Measurements from ENCODE around the gene TTC28.

The TTC28 gene

DNA sequence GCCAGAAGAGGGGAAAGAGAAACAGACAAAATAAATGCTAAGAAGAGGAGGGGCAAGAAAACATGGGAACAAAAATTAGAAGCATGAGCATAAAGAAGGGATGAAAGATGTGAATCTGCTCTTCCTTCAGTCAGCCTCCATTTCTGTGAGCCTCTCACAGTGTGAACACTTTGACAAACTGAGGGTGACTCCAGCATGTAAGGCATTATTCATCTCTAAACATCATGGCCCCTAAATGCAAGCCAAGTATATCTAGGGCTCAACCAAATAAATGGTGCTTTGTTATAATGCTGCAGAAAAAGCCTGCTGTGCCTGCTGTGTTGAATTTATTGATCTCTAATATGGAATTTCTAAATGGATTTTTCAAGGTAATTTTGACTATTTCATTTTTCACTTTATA is 281.3 kb downstream of the TTC28 start:
- no peak overlapping the region for H3K4me3 ChIP-seq (ENCODE audit: low read depth in 1 of 2, low read length in 2 of 2)
- H3K27ac ChIP-seq (ENCODE audit: low read length): no peak overlapping the region
- no peaks in the 10 kb centered on the region for H3K27me3 ChIP-seq (ENCODE audit: low read depth, low read length)
- H3K4me1 ChIP-seq (ENCODE audit: control insufficient read depth in 1 of 2, insufficient read depth in 2 of 2, low read length in 2 of 2): peaks cover 8 to 16% of the 10 kb centered on the region in 2 donors
- H3K9me3 ChIP-seq (ENCODE audit: control insufficient read depth in 1 of 2, low read length in 2 of 2): no peaks in the 10 kb centered on the region
- no peaks in the 10 kb centered on the region for H3K36me3 ChIP-seq (ENCODE audit: control insufficient read depth in 1 of 2, insufficient read depth in 2 of 2, low read length in 2 of 2)

DNA sequence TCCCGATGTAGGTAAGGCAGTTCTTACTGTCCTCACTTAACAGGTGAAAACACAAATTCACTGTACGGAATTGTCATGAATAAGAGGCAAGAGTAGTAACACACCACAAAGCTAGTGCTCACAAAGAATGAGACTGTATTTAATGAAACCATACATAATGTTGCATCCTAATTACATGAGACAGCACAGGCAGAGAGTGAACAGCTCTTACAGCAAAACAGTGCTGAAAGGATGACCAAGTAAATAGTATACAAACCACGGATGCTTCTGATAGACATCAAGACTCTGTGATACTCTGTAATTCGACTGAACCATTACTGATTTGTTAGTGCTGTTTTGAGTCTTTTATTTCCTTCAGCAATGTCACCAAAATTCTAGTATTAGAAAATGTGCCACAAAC is 282.3 kb downstream of the TTC28 start:
- H3K27ac ChIP-seq (ENCODE audit: low read length): no peak overlapping the region
- H3K4me3 ChIP-seq (ENCODE audit: low read depth in 1 of 2, low read length in 2 of 2): no peak overlapping the region
- H3K27me3 ChIP-seq (ENCODE audit: low read depth, low read length): no peaks in the 10 kb centered on the region
- H3K4me1 ChIP-seq (ENCODE audit: control insufficient read depth in 1 of 2, insufficient read depth in 2 of 2, low read length in 2 of 2): peaks cover 8 to 16% of the 10 kb centered on the region in 2 donors
- H3K9me3 ChIP-seq (ENCODE audit: control insufficient read depth in 1 of 2, low read length in 2 of 2): no peaks in the 10 kb centered on the region
- no peaks in the 10 kb centered on the region for H3K36me3 ChIP-seq (ENCODE audit: control insufficient read depth in 1 of 2, insufficient read depth in 2 of 2, low read length in 2 of 2)

DNA sequence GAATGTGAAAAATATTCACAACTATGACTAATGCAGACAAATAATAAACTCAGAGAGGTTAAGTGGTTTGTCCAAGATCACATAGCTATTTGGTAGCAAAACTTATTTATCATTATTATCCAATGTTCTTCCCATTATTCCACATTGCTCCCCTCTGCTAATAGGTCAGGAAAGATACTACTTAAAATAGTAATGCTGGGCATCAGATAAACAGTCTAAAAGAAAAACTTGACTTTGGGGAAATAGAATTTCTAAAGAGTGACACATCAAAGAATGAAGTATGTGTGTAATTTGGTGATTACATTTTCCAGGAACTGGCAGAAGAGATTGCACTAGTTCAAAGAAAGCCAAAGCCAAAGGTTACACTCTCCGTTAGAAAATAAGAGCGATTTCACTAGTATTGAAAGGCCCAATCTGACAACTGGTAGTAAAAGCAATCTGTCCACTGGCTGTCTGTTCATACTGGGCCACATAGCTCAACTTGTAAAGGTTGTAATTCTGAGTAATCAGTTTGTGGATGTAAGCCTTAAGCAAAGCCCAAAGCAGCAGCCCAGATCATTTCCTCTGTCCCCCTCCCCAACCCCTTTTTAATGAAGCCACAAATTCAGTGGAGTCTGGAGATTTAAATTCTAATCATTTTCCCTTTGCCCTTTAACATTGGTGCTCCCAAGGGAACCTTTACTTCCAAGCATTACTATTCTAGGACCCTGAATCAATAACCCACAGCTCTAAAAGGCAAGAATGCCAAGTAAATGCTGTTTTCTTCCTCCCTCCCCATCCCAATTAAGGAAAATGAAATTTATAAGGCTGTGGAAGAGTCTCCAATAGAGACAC is 283.5 kb downstream of the TTC28 start:
- peaks cover 8 to 16% of the 10 kb centered on the region in 2 donors for H3K4me1 ChIP-seq (ENCODE audit: control insufficient read depth in 1 of 2, insufficient read depth in 2 of 2, low read length in 2 of 2)
- no peaks in the 10 kb centered on the region for H3K27me3 ChIP-seq (ENCODE audit: low read depth, low read length)
- no peaks in the 10 kb centered on the region for H3K9me3 ChIP-seq (ENCODE audit: control insufficient read depth in 1 of 2, low read length in 2 of 2)
- no peak overlapping the region for H3K4me3 ChIP-seq (ENCODE audit: low read depth in 1 of 2, low read length in 2 of 2)
- no peak overlapping the region for H3K27ac ChIP-seq (ENCODE audit: low read length)
- no peaks in the 10 kb centered on the region for H3K36me3 ChIP-seq (ENCODE audit: control insufficient read depth in 1 of 2, insufficient read depth in 2 of 2, low read length in 2 of 2)

DNA sequence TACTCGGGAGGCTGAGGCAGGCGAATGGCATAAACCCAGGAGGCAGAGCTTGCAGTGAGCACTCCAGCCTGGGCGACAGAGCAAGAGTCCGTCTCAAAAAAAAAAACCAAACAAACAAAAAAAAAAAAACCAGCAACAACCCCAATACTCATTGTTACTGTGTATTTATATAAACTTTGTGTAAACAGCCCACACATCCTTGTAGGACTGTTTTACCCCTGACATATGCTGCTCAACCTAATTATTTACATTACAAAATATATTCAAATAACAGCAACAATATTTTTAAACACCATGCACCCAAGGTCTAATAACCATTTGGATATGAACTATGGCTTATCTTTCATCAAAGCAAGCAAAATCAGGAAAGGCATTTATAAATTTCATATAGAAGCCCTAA is 284.1 kb downstream of the TTC28 start:
- no peak overlapping the region for H3K27ac ChIP-seq (ENCODE audit: low read length)
- peaks cover 8 to 16% of the 10 kb centered on the region in 2 donors for H3K4me1 ChIP-seq (ENCODE audit: control insufficient read depth in 1 of 2, insufficient read depth in 2 of 2, low read length in 2 of 2)
- H3K4me3 ChIP-seq (ENCODE audit: low read depth in 1 of 2, low read length in 2 of 2): no peak overlapping the region
- H3K9me3 ChIP-seq (ENCODE audit: control insufficient read depth in 1 of 2, low read length in 2 of 2): no peaks in the 10 kb centered on the region
- H3K36me3 ChIP-seq (ENCODE audit: control insufficient read depth in 1 of 2, insufficient read depth in 2 of 2, low read length in 2 of 2): no peaks in the 10 kb centered on the region
- H3K27me3 ChIP-seq (ENCODE audit: low read depth, low read length): no peaks in the 10 kb centered on the region

- no peak overlapping the region for H3K27ac ChIP-seq (ENCODE audit: low read length)
- no peak overlapping the region for H3K4me3 ChIP-seq (ENCODE audit: low read depth in 1 of 2, low read length in 2 of 2)
- H3K4me1 ChIP-seq (ENCODE audit: control insufficient read depth in 1 of 2, insufficient read depth in 2 of 2, low read length in 2 of 2): peaks cover 8 to 16% of the 10 kb centered on the region in 2 donors
- H3K27me3 ChIP-seq (ENCODE audit: low read depth, low read length): no peaks in the 10 kb centered on the region
- H3K36me3 ChIP-seq (ENCODE audit: control insufficient read depth in 1 of 2, insufficient read depth in 2 of 2, low read length in 2 of 2): no peaks in the 10 kb centered on the region
- no peaks in the 10 kb centered on the region for H3K9me3 ChIP-seq (ENCODE audit: control insufficient read depth in 1 of 2, low read length in 2 of 2)
These were observed 285.0 kb downstream of the TTC28 start for GRCh38 chr22:28394513-28395110.

- no peak overlapping the region for H3K27ac ChIP-seq (ENCODE audit: low read length)
- no peaks in the 10 kb centered on the region for H3K9me3 ChIP-seq (ENCODE audit: control insufficient read depth in 1 of 2, low read length in 2 of 2)
- no peaks in the 10 kb centered on the region for H3K36me3 ChIP-seq (ENCODE audit: control insufficient read depth in 1 of 2, insufficient read depth in 2 of 2, low read length in 2 of 2)
- peaks cover 0 to 8% of the 10 kb centered on the region in 2 donors for H3K4me1 ChIP-seq (ENCODE audit: control insufficient read depth in 1 of 2, insufficient read depth in 2 of 2, low read length in 2 of 2)
- H3K27me3 ChIP-seq (ENCODE audit: low read depth, low read length): no peaks in the 10 kb centered on the region
- H3K4me3 ChIP-seq (ENCODE audit: low read depth in 1 of 2, low read length in 2 of 2): no peak overlapping the region
These were observed 298.0 kb downstream of the TTC28 start for GRCh38 chr22:28381429-28382167.

- no peaks in the 10 kb centered on the region for H3K27me3 ChIP-seq (ENCODE audit: low read depth, low read length)
- no peak overlapping the region for H3K4me3 ChIP-seq (ENCODE audit: low read depth in 1 of 2, low read length in 2 of 2)
- no peak overlapping the region for H3K27ac ChIP-seq (ENCODE audit: low read length)
- peaks cover 0 to 8% of the 10 kb centered on the region in 2 donors for H3K4me1 ChIP-seq (ENCODE audit: control insufficient read depth in 1 of 2, insufficient read depth in 2 of 2, low read length in 2 of 2)
- no peaks in the 10 kb centered on the region for H3K36me3 ChIP-seq (ENCODE audit: control insufficient read depth in 1 of 2, insufficient read depth in 2 of 2, low read length in 2 of 2)
- no peaks in the 10 kb centered on the region for H3K9me3 ChIP-seq (ENCODE audit: control insufficient read depth in 1 of 2, low read length in 2 of 2)
These were observed 299.7 kb downstream of the TTC28 start for GRCh38 chr22:28379951-28380350.

- no peak overlapping the region for H3K4me3 ChIP-seq (ENCODE audit: low read depth in 1 of 2, low read length in 2 of 2)
- no peaks in the 10 kb centered on the region for H3K9me3 ChIP-seq (ENCODE audit: control insufficient read depth in 1 of 2, low read length in 2 of 2)
- H3K27me3 ChIP-seq (ENCODE audit: low read depth, low read length): no peaks in the 10 kb centered on the region
- no peaks in the 10 kb centered on the region for H3K36me3 ChIP-seq (ENCODE audit: control insufficient read depth in 1 of 2, insufficient read depth in 2 of 2, low read length in 2 of 2)
- H3K27ac ChIP-seq (ENCODE audit: low read length): no peak overlapping the region
- peaks cover 0 to 8% of the 10 kb centered on the region in 2 donors for H3K4me1 ChIP-seq (ENCODE audit: control insufficient read depth in 1 of 2, insufficient read depth in 2 of 2, low read length in 2 of 2)
These were observed 300.4 kb downstream of the TTC28 start for GRCh38 chr22:28379075-28379779.

DNA sequence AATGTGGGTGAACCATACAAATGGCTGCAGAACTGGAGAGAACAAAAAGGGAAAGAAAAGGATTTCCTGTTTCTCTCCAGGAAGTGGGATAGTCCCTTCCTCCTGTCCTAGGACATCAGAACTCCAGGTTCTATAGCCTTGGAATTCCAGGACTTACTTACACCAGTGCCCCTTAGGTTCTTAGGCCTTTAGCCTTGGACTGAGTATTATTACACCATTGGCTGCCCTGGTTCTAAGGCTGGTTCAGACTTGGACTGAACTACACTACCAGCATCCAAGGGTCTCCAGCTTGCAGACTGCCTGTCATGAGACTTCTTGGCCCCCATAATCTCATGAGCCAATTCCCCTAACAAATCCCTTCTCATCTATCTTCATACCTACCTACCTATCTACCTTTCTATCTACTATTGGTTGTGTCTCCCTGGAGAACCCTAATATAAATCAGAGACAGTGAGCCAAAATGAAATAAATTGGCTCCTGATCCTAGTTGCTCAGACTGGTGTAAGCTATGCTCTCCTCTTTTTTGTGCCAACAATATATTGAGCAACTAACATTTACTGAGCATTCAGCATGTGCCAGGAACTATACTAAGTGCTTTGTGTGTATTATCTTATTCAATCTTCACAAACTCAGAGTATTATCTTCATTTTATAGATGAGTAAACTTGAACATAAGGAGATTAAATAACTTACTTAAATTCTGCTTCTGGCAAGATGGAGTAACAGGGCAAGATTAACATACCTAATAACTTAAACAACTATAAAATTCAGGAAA is 303.7 kb downstream of the TTC28 start:
- Histone ChIP-seq H3K4me3 (ENCODE audit: low read depth in 1 of 2, low read length in 2 of 2) (no peak overlapping the region), H3K27ac (ENCODE audit: low read length) (no peak overlapping the region), H3K9me3 (ENCODE audit: control insufficient read depth in 1 of 2, low read length in 2 of 2) (no peaks in the 10 kb centered on the region), H3K27me3 (ENCODE audit: low read depth, low read length) (no peaks in the 10 kb centered on the region), H3K36me3 (ENCODE audit: control insufficient read depth in 1 of 2, insufficient read depth in 2 of 2, low read length in 2 of 2) (no peaks in the 10 kb centered on the region), H3K4me1 (ENCODE audit: control insufficient read depth in 1 of 2, insufficient read depth in 2 of 2, low read length in 2 of 2) (peaks cover 0 to 7% of the 10 kb centered on the region in 2 donors)

- Histone ChIP-seq H3K4me3 (ENCODE audit: low read depth in 1 of 2, low read length in 2 of 2) (no peak overlapping the region), H3K4me1 (ENCODE audit: control insufficient read depth in 1 of 2, insufficient read depth in 2 of 2, low read length in 2 of 2) (peaks cover 0 to 7% of the 10 kb centered on the region in 2 donors), H3K36me3 (ENCODE audit: control insufficient read depth in 1 of 2, insufficient read depth in 2 of 2, low read length in 2 of 2) (no peaks in the 10 kb centered on the region), H3K9me3 (ENCODE audit: control insufficient read depth in 1 of 2, low read length in 2 of 2) (no peaks in the 10 kb centered on the region), H3K27ac (ENCODE audit: low read length) (no peak overlapping the region), H3K27me3 (ENCODE audit: low read depth, low read length) (no peaks in the 10 kb centered on the region)
These were observed 305.8 kb downstream of the TTC28 start for GRCh38 chr22:28373831-28374230.

All from muscle layer of duodenum (tissue), 2 donors.